HG02938 (cell line): ENCODE measurements around the gene PDE6G.

Experiments used
- ATAC-seq: cut with Tn5 transposase; IDR thresholded peaks from one replicate; pipeline ENCODE4 v1.9.1; 2021; ENCODE audit warnings: mild to moderate bottlenecking, moderate library complexity; ENCODE audit not compliant: unreplicated experiment

Gene PDE6G

DNA sequence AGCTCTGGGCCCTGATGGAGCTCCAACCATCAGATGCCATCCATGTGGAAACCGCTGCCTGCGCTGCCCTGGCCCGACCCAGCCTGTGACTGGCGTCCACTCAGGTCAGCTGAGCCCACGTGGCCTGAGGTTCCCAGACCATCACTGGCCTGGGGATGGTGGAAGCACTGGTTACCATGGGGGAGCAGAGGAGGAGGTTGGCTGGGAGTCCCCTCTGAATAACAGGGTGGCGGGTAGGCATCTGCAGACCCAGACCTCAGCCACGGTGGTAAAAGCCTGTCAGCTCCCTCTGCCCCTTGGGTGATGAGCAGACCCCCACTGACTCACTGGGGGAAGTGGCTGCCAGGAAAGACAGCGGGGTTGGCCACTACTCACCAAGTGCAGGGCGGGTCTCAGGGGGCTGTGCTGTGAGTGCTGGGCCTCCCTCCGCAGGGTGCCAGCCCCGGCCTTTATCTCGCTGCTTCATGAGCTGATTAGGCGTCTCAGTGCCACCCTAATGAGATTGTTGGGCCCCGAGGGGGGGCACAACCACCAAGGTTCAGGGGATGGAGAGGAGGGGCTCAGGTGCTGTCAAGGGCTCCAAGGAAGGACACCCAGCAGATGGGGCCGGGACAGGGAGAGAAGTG lies at the start of gene PDE6G:
Gene PDE6G, minus strand, starts transcription at position 425 of the 626 bp plus-strand sequence. CDS start 3,237 bp downstream, outside the sequence.
- ATAC-seq = no peak

DNA sequence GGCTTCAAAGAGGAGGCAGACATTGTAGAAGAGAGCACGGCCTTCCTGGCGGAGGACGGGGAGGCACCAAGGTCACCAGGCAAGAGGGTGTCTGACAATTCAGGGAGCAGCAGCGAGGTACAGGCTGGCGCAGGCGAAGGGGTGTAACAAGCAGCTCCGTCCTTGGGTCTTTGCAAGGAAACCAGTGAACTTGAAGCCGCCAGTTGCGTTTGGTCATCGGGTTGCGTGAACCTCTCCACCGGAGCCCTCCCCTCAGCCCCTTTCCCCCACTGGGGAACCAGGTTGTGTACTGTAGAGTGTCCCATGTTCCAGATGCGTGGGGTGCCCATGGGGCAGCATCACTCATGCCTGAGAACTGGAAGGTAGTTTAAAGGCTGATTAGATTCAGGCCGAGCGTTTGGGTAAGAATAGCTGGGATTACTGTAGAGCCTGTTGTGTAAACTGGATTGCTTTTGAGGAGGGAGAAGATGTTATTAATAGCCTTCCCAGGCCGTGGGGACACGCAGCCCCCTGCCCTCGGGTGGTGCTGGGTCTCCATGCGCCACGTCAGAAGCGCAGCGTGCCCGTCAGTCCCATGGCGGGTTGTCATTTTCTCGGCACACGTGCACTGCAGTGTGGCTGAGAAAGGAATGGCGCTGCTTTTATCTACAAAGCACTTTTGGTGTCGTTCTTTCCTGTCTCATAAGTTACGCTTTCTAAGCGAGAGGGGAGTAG lies 49.3 kb upstream of the PDE6G start:
- no peak for ATAC-seq

DNA sequence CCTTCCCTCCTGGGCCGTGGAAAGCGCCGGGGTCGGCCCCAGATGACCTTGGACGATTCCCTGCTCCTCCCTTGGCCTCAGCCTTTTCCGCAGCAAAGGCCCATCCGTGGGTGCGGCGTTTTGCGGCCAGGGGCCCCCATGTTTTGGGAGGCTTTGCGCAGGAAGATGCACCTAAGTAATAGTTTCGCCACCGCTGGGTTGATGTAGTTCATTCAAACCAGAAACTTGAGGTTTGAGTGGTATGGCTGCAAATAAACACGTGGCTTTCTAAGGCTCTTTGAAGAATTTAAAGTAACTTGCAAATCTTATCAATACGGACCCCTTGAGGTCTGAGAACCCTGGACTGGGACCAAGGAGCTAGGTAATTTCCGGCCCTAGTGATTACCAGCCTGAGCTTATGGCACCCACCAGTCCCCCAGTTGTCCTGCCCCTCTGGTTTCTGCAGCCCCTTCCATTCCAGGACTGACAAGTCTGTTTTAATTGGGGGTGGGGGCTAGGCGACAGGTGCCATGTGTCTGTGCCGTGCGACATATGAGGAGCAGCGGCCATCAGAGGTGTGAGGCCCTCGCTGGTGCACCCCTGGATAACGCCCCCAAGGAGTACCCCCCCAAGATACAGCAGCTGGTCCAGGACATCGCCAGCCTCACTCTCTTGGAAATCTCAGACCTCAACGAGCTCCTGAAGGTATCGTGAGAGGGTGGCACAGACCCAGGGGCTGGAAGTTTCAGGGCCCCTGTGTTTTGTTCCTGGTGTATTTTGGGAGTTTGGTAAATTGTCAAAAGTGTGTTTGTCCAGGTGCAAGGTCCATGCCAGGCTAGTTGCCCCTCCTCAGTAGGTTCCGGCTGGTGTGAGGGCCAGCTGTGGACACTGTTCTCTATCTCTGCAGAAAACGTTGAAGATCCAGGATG lies 47.7 kb upstream of the PDE6G start:
- ATAC-seq = no peak

DNA sequence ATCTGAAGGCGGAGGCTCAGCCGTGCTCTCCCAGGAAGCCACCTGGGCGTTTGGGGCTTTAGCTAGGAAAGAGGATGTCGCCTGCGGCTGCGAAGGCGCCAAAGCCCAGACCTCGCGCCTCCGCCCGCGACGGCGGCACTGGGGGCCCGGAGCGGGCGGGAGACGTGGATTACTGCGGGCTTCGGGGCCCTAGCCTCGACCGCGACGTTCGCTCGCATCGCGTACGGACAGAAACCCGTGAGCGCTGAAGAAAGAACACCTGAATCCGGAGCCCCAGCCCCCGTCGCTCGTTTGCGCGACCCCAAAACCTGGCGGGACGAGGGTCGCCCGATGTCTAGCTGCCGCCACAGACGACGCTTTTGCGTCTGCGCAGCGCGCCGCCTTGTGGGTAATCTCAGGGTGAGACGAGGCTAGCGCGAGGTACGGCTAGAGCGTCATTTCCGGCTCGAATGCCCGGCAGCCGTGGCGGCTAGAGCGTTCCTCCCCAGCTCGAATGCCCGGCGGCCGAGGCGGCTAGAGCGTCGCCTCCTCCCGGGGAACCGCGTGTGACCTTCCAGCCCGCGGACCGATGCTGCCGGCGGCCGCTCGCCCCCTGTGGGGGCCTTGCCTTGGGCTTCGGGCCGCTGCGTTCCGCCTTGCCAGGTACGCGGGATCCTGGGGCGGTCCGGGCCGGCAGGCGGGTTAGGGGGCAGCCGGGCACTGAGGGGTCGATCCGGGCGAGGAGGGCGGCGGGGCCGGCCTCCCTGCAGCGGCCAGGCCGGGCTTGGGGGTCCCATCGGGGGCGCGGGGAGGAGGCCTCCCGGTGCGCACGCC lies 46.8 kb upstream of the PDE6G start, which contains the start of gene MRPL12:
Gene MRPL12, plus strand, starts transcription at position 434 of the 813 bp plus-strand sequence. Its CDS starts 135 bp downstream, at position 569.
- peak; percentile 78 for ATAC-seq

DNA sequence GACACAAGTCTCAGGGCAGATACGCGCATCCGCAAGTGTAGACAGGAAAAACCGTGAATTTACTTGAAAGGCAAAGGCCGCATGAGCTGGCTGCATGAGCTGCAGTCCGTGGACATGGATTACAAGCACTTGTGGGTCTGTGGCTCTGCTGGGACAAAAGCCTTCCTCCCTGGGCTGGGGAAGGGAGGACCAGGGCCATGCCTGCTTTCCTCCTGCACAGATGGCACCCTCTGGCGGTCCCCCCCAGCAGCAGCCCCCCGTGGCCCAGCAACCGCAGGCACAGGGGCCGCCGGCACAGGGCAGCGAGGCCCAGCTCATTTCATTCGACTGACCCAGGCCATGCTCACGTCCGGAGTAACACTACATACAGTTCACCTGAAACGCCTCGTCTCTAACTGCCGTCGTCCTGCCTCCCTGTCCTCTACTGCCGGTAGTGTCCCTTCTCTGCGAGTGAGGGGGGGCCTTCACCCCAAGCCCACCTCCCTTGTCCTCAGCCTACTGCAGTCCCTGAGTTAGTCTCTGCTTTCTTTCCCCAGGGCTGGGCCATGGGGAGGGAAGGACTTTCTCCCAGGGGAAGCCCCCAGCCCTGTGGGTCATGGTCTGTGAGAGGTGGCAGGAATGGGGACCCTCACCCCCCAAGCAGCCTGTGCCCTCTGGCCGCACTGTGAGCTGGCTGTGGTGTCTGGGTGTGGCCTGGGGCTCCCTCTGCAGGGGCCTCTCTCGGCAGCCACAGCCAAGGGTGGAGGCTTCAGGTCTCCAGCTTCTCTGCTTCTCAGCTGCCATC lies 45.1 kb upstream of the PDE6G start:
- ATAC-seq = no peak

DNA sequence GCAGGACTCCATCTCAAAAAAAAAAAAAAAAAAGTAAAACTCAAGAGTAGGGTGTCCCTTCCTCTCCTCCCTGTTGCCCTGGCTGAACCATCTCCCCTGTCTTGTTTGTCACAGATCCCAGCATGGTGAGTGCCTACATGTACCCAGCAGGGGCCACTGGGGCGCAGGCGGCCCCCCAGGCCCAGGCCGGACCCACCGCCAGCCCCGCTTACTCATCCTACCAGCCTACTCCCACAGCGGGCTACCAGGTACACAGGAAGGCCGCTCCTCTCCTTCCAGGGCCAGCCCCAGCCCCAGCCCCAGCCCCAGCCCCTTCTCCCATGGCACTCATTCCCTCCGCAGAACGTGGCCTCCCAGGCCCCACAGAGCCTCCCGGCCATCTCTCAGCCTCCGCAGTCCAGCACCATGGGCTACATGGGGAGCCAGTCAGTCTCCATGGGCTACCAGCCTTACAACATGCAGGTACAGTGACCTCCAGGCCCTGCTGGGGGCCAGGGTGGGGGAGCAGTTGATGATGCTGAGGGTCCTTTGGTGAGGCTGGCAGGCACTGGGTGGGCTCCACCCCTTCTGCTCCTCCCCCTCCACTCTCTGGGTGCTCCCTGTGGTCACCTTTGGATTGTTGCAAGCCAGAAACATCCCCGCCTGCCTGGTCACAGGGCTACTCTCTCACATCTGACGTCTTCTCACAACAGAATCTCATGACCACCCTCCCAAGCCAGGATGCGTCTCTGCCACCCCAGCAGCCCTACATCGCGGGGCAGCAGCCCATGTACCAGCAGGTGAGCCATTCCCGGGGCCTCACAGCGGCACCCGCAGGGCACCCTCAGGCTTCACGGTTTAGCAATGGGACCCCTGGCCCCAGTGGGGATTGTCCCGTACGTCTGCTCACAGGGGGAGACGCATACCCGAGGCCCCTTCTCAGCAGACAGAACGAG lies 44.3 kb upstream of the PDE6G start:
- no peak for ATAC-seq

DNA sequence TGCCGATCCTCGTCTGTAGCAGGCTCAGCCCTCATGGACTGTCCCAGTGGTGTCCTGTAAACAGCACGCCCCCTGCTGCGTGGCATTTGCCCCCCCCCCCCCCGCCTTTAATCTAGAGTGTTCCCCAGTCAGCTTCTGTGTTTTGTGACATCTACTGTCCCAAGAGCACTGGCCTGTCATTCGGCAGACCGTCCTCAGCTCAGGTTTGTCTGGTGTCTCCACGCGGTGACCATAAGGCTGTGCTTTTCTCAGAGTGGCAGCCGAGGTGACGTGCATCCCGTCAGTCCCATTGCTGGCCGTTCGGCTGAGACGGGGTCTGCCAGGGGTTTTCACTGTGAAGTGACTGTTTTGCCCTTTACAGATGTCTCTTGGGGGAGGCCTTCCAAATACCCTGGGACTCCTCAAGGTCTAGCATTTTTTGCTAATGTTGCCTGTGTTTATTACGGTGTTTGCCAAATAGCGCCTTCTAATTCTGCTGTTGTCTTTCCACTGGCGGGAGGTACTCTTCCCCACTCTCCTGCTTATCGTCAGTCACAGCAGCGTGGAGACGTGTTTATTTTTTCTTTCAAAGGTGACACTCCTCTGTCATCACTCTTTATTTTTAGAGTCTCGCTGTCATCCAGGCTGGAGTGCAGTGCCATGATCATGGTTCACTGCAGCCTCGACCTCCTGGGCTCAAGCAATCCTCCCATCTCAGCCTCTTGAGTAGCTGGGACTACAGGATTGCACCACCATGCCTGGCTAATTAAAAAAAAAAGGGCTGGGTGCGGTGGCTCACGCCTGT lies 41.1 kb upstream of the PDE6G start:
- ATAC-seq = no peak

DNA sequence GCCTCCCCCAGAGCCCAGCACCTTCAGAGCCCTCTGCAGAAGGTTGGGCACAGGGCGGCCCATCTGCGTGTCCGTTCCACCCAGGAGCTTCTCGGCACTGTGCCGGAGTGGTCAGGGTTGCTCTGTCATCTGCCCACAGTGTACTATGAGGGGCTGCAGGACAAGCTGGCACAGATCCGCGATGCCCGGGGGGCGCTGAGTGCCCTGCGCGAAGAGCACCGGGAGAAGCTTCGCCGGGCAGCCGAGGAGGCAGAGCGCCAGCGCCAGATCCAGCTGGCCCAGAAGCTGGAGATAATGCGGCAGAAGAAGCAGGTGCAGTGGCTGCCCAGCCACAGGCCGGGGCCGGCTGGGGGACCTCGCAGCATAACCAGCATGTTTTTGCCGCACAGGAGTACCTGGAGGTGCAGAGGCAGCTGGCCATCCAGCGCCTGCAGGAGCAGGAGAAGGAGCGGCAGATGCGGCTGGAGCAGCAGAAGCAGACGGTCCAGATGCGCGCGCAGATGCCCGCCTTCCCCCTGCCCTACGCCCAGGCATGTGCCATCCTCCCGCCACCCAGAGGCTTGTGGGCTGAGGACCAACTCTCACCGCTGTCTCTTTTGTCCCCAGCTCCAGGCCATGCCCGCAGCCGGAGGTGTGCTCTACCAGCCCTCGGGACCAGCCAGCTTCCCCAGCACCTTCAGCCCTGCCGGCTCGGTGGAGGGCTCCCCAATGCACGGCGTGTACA lies 40.0 kb upstream of the PDE6G start:
- no peak for ATAC-seq

DNA sequence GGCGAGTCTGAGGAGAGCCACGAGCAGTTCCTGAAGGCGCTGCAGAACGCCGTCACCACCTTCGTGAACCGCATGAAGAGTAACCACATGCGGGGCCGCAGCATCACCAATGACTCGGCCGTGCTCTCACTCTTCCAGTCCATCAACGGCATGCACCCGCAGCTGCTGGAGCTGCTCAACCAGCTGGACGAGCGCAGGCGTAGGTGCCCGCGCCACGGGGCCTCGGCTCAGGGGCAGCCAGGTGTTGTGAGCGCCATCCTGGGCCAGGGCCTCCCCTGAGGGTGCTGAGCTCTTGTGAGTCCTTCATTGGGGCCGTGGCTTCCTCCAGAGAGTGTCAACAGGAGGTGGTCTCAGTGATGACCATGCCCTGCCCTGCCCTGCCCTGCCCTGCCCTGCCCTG lies 39.5 kb upstream of the PDE6G start:
- ATAC-seq = no peak

DNA sequence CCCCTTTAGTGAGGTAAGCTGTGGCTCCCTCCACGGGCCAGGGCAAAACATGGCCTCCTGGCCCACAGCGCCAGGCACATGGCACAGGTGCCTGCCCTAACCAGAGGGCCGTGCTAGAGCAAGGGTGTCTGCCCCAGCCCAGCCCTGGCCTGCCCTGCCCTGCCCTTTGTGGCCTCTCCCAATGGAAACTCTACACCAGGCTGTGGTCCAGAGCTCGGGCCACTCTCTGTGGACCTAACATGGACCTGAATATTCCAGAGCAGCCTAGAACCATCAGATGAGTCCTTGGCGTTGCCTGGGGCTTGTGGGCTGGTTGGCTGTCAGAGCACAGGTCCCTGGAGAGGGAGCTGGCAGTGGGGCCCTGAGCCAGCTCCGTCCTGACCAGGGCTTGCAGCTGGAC lies 38.9 kb upstream of the PDE6G start:
- ATAC-seq = no peak

DNA sequence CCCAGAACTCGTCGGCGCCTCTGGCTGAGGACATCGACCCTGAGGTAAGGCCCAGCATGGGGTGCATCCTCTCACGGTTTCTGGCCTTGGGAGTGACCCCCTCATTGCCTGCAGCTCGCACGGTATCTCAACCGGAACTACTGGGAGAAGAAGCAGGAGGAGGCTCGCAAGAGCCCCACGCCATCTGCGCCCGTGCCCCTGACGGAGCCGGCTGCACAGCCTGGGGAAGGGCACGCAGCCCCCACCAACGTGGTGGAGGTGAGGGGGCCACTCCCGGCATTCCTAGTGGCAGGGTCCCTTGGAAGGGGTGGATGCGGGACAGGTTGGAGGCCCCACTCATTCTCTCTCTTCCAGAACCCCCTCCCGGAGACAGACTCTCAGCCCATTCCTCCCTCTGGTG lies 38.5 kb upstream of the PDE6G start:
- ATAC-seq = no peak

DNA sequence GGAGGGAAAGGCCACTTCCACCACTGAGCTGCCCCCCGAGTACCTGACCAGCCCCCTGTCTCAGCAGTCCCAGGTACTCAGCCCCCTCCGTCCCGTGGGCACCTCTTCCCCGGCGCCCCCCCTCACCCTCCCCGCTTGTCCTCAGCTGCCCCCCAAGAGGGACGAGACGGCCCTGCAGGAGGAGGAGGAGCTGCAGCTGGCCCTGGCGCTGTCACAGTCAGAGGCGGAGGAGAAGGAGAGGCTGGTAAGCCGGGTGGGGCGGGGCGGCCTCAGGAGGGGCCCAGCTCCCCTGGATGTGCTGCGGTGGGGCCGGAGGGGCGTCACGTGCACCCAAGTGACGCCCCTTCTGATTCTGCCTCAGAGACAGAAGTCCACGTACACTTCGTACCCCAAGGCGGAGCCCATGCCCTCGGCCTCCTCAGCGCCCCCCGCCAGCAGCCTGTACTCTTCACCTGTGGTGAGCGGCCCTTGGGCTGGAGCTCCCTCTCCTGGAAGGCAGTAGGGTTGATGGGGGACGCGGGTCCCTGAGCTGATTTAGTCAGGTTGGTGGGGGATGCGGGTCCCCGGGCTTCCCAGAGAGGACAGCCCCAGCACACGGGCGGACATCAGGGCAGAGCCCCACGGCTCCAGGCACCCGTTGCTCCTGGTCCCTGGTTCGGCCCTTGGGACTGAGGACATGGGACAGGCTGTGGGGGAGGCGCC lies 37.3 kb upstream of the PDE6G start:
- ATAC-seq = no peak

DNA sequence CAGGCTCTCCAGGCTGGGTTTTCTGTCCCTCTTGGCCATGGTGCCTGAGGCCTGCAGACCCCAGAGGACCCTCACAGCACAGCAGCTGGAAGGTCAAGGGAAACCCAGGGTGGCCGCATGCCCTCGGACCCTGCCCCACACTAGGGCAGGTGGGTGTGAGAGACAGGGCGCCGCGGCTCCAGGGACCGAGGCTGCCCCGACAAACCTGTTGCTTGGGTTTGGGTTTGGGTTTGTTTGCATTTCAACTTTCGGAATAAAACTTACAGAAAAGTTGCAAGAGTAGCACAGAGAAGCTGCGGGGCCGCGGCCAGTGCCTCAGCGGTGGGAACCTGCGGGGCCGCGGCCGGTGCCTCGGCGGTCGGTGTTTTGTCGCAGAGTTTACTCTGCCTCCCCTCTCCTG lies 35.3 kb upstream of the PDE6G start:
- ATAC-seq = no peak

DNA sequence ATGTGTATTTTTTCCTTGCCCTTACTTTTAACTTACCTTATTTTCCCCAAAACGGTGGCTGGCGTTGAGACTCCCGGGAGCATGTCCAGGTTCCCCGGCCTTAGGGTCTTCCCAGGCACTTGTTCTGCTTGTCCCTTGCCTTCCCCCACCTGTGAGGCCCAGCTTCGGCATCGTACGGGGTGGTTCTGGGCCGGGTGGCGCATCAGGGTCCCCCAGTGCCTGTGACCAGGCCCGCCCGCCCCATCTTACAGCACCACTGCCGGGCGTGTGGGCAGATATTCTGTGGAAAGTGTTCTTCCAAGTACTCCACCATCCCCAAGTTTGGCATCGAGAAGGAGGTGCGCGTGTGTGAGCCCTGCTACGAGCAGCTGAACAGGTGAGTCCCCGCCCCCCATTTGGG lies 34.9 kb upstream of the PDE6G start:
- no peak for ATAC-seq

DNA sequence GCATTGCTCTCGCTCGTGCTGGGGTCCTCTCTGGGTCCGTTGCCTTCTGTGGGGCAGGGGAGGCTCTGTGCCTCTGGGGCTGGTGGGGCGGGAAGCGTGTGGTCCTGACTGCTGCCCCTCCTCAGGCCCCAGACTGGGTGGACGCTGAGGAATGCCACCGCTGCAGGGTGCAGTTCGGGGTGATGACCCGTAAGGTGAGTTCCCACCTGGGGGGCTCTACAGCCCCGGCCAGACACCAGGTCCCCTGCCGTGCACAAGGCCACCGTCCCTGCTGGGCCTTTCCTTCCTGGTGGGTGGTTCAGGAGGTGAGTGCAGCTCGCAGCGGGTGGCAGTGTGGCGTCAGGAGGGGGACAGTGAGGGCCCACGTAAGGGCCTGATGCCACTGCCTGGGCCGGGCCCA lies 34.2 kb upstream of the PDE6G start:
- no peak for ATAC-seq

DNA sequence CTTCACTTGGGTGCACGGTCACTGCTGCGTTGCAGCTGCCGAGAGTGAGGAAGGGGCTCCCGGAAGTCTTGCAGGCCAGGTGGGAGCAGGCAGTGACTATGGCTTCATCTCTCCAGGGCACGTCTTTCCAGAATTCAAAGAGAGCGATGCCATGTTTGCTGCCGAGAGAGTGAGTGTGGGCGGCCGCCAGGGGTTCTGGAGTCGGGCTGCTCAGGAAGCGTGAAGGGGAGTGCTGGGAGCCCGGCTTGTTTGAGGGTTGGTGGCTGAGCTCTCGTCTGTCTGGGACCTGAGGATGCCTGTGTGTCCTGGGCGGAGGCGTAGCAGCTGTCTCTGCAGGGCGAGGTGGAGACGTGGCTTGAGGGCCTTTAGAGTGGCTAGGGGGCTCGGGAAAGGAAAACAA lies 33.7 kb upstream of the PDE6G start:
- no peak for ATAC-seq

DNA sequence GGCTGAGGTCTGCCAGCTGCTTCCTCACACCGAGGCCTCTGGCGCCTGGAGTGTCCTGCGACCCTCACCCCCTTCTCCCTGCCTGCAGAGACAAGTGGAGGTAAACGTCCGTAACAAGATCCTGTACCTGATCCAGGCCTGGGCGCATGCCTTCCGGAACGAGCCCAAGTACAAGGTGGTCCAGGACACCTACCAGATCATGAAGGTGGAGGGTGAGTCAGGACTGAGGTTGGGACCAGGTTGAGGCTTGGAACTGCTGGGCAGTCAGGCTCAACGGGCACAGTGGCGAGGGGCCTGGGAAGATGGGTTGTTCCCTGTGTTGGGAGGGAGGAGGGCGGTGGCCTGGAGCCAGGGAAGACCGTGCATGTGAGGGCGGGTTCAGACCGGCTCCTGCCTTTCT lies 32.3 kb upstream of the PDE6G start:
- no peak for ATAC-seq
